ENCODE data around the gene JADE1.

Gene JADE1

DNA sequence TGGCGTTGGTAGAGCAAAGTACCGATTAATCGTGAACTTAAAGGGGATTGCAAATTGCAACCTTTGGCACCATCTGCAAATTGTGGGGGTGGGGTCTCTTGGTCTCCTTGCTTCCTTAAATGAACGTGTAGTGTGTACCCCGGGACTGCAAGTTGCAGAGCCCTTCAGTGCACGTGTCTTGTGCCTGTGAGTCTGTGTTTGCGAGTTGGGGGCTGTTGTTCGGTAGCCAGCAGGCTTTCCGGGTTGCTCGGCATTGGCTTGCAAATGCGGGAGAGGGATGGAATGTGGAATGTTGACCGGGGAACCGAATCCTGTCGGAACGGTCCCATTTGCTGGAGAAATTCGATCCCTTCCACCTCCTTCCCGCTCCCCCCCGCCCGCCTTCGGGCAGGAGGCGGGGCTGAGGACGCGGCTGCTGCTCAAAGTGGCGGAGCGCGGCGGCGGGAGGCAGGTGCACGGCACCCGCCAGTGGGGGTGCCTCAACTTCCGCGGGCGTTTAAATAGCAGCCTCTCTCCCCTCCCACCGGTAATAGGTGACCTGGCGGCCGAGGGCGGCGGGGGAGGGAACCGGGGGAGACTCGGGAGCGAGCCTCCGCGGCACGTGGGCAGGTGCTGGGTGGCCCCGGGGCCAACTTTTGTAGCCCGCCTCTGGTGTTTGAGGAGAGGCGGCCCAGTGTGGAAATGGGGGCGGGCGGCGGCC, 1.5 kb downstream of the JADE1 start:
- DNase-seq (ENCODE audit: low spot score), result peak; percentile 89

DNA sequence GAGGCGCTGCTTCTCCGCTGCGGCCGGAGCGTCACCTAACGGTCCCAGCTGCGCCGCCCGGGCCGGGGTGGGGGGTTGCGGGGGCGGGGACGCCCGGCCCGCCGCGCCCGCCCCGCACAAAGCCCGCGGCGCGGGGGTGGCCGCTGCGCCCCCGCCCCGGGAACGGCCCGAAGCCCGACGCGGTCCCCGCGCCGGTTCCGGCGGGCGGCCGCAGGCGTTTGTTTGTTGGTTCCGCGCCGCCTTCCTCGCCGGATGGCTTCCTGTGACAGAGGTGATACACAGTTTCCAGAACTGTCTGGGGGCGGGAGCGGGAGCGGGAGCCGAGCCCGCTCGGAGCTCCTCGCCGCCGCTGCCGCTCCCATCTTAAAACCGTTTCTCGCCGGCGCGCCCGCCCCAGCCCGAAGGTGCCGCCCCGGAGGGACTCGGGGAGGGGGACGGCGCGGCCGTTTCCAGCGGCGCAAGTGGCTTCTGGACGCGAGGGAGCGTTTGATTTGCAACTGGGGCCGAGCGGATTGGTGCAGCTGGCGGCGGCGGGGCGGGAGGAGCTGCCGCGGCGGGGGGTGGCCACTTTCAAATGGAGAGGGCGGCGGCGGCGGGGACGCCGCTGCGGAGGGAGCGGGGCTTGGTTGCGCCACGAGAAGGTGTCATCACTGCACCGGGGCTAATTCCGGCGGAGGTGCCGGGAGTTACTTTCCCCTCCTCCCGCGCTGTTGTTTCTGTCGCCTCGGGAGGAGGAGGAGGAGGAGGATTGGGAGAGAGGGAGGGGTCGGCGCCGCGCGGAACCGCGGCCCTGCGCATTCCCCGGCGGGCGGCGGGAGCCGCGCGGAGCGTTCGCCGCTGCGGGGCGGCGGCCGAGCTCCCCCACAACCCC, 2.3 kb downstream of the JADE1 start:
- peak; percentile 94 for DNase-seq (ENCODE audit: low spot score)

DNA sequence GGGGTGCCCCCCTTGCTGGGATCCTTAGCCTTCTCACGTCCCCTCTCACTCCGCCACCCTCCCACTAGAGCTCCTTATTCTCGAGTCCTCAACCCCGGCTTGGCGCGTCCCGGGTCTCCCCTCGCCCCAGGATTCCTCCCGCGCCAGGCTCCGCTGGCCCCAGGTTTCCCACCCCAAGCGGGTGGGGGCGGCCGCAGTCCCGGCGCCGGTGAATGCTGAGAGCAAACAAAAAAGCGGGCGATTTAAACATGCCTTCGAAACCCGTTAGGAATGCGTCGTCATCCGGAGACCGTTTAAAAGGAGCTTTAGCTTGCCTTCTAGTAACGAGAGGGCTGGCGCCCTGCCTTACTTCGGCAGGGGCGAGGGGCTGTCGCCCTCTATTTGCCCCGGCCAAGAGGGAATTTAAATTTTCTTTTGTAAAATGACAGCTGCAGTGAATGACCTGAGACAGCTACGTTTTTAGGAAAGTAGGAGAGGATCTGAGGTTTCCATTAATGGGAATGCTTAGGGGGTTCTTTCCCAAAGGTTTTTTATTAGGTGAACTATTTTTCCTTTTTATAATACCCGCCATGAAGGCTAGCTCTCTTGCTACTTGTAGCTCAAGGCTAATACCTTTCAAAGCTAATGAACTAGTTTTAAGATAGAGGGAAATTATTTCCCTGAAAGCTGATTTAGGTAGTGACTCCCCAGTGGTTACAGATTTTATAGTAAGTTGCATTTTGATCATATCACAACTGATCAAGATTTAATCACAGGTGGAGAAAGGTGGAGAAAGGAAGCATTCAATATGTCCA, 3.1 kb downstream of the JADE1 start:
- peak; percentile 75 for DNase-seq (ENCODE audit: low spot score)

- DNase-seq (ENCODE audit: low spot score), result no peak
These were observed 4.5 kb downstream of the JADE1 start for GRCh38 chr4:128813965-128814364.

DNA sequence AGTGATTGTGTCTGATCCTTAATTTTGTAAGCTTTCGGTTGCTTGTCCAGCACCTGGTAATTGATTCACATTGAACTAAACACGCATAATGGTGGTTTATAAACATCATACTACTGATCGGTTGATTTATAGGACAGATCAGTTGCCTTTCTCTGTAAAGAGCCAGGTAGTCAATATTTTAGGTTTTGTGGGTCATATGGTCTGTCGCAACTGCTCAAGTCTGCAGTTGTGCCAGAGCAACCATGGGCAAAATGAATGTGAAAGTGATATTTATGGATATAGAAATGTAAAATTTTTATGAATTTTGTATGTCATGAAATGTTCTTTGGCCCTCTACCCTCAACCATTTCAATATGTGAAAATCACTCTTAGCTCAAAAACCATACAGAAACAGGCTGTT, 8.9 kb downstream of the JADE1 start:
- no peak for DNase-seq (ENCODE audit: low spot score)

DNA sequence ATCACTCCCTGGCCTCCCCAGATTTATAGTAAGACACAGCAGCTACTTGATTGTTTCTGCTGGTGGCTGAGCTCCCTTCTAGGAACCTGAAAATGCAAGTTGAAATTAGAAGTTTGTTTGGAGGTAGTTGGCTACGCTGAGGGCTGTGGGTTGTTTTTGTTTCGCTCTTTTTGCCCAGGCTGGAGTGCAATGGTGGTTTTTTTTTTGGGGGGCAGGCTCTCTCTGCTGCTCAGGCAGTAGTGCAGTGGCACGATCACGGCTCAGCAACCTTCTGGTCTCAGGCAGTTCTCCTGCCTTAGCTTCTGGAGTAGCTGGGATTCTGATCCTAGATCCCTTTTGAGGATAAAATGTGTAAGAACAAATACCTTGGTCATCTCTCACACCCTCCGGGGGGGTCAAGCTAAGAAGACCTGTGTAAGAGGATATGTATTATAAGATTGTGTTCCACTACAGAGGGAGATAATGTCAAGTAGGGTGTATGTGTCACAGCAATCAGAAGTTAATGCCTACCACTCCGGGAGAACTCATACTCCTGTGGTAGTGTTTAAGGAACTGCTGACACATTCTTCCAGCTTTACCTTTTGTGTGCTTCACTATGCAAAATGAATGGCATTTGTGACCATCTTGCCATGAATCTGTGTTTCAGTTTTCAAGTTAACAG, 9.7 kb downstream of the JADE1 start:
- no peak for DNase-seq (ENCODE audit: low spot score)

DNA sequence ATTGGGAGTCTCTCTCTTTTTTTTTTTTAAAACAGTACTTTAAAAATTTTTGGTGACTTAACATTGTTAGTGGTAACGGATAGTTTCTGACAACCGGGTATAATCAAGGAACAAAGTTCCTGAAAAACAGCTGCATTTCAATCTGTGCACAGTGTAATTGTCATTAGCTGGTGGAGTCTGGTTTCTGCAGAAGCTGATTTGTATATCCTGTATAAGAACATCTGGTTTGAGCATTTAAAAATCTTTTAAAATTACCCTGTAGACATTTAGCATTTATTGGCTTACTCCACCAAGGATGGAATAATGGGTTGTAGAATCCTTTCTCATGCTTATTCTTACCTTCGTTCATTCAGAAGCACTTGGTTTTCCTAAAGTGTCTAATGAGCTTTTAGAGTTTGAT, 11.2 kb downstream of the JADE1 start:
- no peak for DNase-seq (ENCODE audit: low spot score)

- DNase-seq (ENCODE audit: low spot score), result no peak
These were observed 11.7 kb downstream of the JADE1 start for GRCh38 chr4:128821151-128821550.

DNA sequence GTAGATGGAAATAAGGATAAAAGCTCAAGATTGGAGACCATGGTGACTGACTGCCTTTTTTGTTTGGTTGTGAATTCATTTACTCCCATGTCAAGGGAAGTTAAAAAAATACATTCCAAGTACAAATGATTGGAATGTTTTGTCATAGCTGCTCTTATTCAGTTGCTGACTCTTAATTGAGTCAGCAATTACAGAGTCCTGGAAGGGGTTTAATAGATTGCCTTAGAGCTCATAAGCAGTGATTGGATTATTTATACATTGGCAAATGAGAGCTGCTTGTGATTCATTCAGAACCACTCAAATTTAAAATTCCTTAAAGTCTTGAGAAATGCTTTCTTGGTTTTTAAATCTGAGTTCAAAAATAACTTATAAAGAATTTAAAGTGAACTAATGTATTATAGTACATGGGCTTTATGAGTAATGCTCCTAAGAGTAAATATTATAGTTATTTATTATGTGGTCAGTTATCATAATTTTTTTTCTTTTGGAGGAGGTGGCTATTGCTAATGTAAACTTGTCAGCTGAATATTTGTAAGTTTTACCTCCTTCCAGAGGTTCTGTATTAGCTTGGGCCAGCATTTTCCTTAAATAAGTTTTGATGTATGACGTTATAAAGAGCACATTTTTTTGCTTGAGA, 13.6 kb downstream of the JADE1 start:
- peak; percentile 87 for DNase-seq (ENCODE audit: low spot score)

- no peak for DNase-seq (ENCODE audit: low spot score)
These were observed 15.7 kb downstream of the JADE1 start for GRCh38 chr4:128825226-128825625.

DNA sequence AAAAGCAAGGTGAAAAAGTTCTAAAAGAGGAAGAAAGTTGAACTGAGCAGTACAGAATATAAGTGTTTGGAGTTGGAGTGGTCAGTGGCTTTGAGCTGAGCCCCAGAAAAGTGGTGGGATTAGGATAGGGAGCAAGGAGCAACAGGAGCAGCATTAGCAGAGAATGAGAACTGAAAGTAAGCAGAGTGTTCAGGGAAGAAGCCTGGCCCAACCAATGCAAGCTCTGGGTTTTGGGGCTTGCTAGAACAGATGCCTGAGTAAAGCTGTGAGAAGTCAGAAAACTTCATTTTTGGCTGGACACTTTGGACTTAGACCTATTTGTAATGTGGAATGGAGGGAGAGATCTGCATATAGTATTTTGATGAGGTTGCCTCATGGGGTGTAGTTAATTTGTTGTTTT, 17.8 kb downstream of the JADE1 start:
- DNase-seq (ENCODE audit: low spot score), result no peak

DNA sequence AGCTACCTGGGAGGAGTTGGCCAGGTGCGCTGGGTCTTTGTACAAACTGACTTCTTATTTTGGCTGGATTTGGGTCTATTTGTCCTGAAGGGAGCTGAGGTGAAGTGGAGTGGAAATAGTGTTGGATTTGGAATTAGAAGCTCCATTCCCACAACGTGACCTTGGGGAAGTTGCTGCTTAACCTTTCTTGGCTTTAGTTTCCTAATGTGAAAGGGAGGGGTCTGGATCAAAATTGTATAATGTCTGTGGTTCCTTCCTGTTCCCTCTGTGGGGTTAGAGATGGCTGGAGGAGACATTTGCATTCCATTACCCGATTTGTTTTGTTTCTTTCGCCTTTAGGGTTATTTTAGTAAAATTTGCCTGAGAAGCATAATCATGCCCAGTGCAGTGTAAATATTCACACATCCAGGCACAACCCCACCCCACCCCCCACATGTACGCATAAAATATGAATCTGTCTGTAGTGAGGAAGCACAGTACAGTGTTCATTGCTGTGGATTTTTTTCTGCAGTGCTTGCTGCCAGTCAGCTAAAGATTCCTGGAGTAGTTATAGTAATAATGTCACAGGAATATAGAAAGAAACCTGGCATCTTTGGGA, 21.5 kb downstream of the JADE1 start:
- no peak for DNase-seq (ENCODE audit: low spot score)

DNA sequence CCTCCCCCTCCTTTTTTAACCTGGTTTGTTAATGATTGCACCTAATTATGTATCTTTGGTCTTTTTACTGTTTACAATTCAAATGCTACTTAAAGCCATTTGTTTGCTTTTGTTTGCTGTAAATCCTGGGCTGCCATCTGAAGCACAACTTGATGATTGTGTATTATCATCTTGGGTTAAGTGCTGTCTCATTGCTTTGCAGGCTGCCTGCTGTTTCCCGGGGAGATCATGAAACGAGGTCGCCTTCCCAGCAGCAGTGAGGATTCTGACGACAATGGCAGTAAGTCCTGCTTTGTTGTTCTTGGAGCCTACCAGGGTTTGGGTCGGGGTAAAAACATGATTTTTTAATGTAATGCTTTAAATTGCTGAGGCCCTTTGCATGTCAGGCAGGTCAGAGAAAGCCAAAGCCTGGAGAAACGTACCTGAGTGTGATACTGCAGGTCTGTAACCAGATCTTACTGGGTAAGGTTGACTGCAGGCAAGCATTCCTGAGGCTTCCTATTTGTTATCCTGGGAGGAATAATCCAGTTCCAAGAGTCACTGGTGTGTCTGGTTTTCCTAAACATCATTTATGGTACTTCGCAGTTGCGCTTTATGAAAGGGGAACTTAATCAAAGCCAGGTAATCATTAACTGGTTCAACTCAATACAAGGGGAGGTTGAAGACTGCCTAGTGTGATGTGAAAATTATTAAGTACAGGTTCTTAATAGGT, 22.2 kb downstream of the JADE1 start:
- no peak for DNase-seq (ENCODE audit: low spot score)

- DNase-seq (ENCODE audit: low spot score), result no peak
These were observed 22.7 kb downstream of the JADE1 start for GRCh38 chr4:128832243-128832625.

DNA sequence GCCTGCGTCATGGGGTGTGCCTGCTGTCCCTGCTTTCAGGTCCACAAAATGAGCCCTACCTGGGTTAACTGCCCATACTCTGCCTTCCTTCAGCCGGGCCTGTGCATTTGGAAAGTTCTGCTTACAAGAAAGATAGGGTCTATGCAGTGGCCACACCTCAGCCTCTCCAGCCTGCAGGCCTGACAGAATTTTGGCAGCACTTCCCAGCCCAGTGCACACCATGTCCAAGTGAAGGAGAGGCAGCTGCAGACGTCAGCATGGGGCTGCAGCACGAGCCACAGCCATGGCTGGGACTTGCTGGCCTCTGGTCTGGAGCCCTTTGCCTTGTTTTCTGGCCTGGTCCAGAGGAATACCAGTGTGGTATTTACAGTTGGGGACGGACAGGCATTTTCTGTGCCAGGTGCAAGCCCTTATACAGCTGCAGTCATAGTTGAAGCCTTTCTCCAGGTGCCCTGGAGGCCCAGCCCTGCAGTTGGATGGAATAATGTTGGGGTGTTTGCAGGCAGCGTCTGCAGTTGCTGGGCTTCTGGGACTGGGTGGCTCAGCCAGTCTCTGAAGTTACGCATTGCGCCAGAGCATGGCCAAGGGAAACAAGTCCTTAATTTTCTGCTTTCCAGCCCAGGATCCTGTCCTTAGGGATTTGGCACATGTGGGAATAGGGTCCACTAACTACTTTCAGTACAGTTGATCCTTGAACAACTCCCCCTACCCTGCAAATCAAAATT, 26.2 kb downstream of the JADE1 start:
- DNase-seq (ENCODE audit: low spot score), result no peak

GRCh38 chr4:128837198-128837597, 27.7 kb downstream of the JADE1 start:
- DNase-seq (ENCODE audit: low spot score), result no peak

- DNase-seq (ENCODE audit: low spot score), result no peak
These were observed 28.2 kb downstream of the JADE1 start for GRCh38 chr4:128837679-128838078.

DNA sequence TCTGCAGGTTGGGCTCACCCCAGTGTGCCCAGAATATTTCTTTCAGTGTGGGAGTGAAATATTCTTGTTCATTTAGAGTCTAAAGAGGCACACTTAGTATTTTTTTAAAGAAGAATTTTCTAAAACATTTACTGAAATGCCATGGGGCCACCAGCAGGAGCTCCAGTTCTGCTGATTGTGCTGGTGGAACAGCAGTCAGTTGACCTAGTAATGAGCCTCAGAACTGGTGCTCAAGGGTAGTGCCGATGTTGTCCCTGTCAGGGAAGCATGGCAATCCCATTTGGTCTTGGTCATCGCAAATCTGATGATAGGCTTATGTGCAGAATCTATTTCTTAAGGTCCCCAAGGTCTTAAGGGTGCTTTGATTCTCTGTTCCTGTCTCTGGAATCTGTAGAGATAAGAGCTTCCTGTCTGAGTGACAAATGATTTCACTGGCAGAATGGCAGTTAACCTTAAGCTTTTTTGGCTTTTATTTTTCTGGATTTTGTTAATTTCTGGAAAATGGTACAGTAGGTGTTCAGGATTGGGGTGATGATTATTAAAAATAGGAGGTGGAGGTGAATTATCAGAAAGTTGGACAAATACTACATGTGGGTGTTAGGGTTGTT, 31.3 kb downstream of the JADE1 start:
- no peak for DNase-seq (ENCODE audit: low spot score)

GRCh38 chr4:128841402-128841801, 31.9 kb downstream of the JADE1 start:
- DNase-seq (ENCODE audit: low spot score), result no peak

- no peak for DNase-seq (ENCODE audit: low spot score)
These were observed 35.4 kb downstream of the JADE1 start for GRCh38 chr4:128844931-128845330.

Measured in GM03348 (cell line).